Right renal pelvis (tissue), 4 donors: Measurements from ENCODE around the gene TREML2. TPM values are rescaled to one million over a fixed set of nuclear protein-coding genes. Genes with fewer than 3 reads are reported as not detected.
A peak's percentile ranks its signal among the peaks of the same experiment; 100 is the strongest.
"Not testable (repeated sequence)": the region's sequence is repeated elsewhere in the genome, so short reads cannot be mapped to it uniquely, and the experiment has no call there.

Source experiments
- DNase-seq, 4 donors: peaks; one replicate each; pipeline ENCODE4 v3.0.0-alpha.2; 2013; ENCODE audit warnings: low read depth in 4 of 4, low spot score in 3 of 4, missing footprints in 1 of 4
- polyA plus RNA-seq, 4 donors: library from polyadenylated mRNA; unstranded; fragments of 120-200 nt; gene quantifications; one replicate each; pipeline ENCODE4 v1.2.1, GENCODE V29; 2013; ENCODE audit not compliant: insufficient read length in 4 of 4

TREML2 gene
- polyA plus RNA-seq: under 1 TPM; 0.04 to 0.40 (median 0.18) TPM

DNA sequence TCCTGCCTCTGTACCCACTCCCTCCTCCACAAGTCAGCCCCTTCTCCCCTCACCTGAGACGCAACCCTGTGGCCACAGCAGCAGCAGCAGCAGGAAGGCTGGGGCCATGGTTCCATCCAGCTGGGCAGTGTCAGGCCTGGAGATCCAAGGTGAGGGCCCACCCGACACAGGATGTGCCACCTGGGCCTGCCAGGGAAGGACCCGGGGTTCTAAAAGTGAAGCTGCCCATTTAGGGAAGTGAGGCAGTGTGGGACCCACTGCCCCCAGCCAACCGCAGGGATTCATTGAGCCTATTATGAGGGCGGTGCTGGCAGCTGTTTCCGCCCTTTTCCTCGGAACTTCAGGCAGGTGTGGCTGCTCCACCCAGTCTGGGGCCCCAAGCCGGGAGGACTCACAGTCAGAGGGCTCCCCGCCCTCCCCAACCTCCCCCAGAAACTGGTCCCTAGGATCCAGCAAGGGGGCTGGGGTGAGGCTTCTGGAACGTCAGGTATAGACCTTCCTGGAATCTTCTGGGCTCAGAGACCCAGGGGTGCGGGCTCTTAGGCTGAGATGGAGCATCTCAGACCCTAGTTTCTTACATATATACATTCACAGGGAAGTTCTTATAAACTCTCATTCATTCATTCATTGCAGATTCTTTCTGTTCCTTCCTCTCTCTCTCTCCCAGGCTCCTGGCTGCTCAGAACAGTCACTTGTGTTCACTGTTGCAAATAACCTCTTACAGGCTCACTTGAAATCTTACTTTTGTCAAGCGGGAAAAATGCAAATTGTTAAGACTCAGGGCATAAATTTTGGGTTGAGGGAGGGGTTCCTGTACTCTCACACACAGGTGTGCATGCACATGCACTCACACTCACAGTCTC is at the start of gene TREML2:
TSS of gene TREML2 (minus strand) at position 249 of the 863 bp plus-strand sequence. CDS start at position 108, 141 bp downstream.
- DNase-seq: no peak

DNA sequence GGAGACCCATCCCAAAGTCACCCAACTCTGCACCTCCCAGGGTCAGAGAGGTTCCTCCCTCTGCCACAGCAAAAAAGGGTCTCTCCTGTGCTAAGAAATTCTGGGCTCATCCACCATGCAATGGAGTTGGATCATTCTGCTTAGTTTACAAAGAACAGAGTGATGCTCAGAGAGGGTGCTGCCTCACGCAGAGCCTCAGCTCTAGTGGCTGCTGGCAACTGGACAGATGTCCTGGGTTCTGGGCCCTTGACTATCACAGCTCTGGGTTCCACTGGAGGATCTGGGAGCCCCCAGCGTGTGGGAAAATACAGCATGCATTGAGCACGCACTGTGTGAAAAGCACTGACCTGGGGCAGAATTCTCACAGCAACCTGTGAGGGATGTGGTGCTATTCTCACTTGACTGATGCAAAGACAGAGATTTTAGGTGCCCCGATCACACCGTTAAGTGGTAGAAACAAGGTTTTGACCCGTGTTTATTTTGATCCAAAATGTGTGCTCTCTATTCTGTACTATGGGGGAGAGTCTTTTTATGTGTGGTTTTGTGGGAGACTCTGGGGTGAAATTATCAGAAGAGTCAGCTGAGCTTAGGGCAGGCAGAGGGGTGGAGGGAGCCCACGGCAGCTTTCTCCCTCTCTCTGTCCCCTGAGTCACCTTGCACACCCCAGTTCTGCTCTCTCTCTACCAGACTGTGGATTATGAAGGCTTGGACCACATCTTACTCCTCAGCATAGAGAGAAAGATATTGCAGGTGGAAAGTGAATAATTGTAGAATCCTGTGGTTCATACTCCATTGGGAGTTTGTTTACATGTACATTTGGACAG is 47.1 kb upstream of the TREML2 start:
- DNase-seq: no peak

GRCh38 chr6:41247288-41247865 is 46.4 kb upstream of the TREML2 start:
- no peak for DNase-seq

DNA sequence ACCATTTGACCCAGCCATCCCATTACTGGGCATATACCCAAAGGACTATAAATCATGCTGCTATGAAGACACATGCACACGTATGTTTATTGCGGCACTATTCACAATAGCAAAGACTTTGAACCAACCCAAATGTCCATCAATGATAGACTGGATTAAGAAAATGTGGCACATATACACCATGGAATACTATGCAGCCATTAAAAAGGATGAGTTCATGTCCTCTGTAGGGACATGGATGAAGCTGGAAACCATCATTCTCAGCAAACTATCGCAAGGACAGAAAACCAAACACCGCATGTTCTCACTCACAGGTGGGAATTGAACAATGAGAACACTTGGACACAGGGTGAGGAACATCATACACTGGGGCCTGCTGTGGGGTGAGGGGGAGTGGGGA is 45.6 kb upstream of the TREML2 start:
- not testable (repeated sequence) for DNase-seq

GRCh38 chr6:41239467-41240159 is 38.7 kb upstream of the TREML2 start:
- DNase-seq: no peak

DNA sequence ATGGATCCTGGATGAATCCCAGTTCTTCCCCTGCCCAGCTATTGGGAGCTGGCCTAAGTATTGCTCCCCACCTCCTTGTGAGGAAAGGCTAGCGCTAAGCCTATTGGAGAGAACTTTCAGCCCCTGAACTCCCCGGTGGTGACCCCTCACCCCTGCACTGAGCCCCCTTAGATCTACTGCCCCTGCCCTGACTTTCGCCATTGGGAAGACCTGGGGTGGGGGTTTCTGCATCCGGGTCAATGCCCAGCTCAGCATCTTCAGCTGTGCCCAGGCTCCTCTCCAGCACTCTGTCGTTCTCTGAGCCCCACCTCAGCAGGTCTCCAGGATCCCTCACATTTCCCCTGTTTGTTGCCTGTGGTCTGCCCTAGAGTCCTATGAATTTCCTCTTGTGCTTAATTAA is 36.2 kb upstream of the TREML2 start:
- DNase-seq: no peak

GRCh38 chr6:41236276-41236675 is 35.3 kb upstream of the TREML2 start:
- DNase-seq: no peak

DNA sequence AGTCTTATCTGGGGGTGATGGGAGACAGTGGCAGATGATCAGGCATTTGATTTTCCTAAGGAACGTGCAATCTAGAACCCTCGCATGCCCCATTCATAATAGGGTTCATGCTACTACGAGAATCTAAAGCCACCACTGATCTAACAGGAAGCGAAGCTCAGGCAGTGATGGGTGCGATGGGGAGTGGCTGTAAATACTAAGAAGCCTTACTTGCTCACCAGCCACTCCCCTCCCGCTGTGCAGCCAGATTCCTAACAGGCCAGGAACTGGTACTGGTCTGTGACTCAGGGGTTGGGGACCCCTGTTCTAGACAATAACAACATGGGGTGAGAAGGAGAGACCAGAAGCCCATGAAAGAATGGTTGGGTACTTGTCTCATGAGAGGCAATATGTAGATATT is 31.7 kb upstream of the TREML2 start:
- no peak for DNase-seq

GRCh38 chr6:41231246-41231645 is 30.3 kb upstream of the TREML2 start:
- no peak for DNase-seq

- DNase-seq: no peak
These were observed 28.8 kb upstream of the TREML2 start for GRCh38 chr6:41229721-41230120.

- DNase-seq: no peak
These were observed 27.7 kb upstream of the TREML2 start for GRCh38 chr6:41228616-41229015.

GRCh38 chr6:41228096-41228495 is 27.1 kb upstream of the TREML2 start, which contains the start of gene TREML4:
Gene TREML4 (plus strand): TSS chr6:41228349. CDS start chr6:41228428, 79 bp downstream.
- no peak for DNase-seq

DNA sequence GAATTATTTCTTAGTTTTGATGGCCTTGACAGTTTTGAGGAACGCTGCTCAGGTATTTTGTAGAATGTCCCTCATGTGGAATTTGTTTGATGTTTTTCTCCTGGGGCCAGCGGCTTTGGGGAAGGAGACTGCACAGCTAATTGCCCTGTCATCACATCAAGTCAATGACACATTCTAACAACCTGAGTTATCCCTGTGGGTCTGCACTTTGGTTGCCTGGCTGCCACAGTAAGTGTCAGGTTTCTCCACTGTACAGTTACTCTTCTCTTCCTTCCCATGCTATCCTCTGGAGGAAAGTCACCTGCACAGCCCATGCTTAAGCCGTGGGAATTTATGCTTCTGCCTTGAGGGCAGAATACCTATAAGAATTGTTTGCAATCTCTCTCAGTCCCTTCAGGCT is 25.8 kb upstream of the TREML2 start:
- peak; percentile 3 to 38 (median 6) for DNase-seq

- no peak for DNase-seq
These were observed 23.9 kb upstream of the TREML2 start for GRCh38 chr6:41224800-41225199.

DNA sequence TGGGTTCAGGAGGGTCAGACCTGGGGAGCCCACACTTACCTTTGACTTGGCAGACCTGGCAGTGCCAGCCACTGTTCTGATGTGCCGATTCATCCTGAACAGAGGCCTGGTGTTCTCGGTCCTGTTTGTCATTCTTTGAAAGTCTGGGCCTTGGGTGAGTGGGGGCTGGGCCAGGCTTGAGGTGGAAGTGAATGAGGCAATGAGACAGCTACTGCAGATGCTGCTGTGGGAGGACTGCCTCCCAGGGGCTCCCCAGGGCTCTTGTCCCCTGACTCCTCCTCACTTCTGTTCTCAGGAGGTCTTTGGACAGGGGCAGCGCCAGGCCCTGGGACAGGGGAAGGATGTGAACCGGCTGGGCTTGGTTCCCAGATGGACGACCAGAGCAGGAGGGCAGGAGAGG is 21.6 kb upstream of the TREML2 start:
- DNase-seq: no peak

DNA sequence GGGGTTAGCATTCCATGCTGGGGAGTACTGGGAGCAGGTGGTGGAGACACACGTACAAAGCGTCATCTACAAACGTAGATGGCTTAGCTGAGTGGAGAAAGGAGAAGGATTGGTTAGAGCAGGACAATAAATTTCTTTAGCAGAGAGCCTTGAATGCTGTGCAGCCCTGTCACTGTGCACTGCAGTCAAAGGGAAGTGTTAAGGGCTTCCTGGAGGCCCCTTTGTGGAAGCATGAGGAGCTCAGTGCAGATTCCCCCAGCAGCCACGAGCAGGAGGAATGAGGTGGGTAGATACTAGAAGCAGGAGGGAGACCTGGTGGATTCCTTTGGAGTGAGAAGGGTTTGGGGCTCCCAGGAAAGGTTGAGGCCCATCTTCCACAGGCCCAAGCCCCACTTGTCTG is 21.1 kb upstream of the TREML2 start:
- no peak for DNase-seq

GRCh38 chr6:41216616-41217015 is 15.7 kb upstream of the TREML2 start:
- DNase-seq: no peak

DNA sequence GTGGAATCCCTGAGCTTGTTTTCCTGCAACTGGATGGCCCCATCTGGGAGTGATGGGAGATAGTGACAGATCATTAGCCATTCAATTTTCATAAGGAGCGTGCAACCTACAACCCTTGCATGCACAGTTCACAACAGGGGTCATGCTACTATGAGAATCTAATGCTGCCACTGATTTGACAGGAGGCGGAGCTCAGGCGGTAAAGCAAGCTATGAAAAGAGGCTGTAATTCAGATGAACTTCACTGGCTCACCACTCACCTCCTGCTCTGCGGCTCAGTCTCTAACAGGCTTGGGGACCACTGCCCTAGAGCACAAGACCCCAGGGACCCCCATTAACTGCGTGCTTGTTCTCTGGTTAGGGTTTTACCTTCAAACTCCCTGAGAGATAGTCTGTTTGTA is 14.8 kb upstream of the TREML2 start:
- DNase-seq: no peak

GRCh38 chr6:41214559-41215238 is 13.8 kb upstream of the TREML2 start:
- DNase-seq: no peak
